Measurements from ENCODE around the gene OPN3. TPM values are rescaled to one million over a fixed set of nuclear protein-coding genes. Genes with fewer than 3 reads are reported as not detected.

The OPN3 gene
- total and polyA plus RNA-seq, 2 donors, result 4.0 to 14.6 TPM

Other genes with a start within 250 kb of the OPN3 start
- gene FH, start 120.6 kb downstream of the OPN3 start, total RNA-seq, result 71.1 TPM
- gene FH, start 120.6 kb downstream of the OPN3 start, polyA plus RNA-seq, result 60.3 TPM
- gene KMO, start 108.0 kb downstream of the OPN3 start, total RNA-seq, result 0.37 TPM
- gene KMO, start 108.0 kb downstream of the OPN3 start, polyA plus RNA-seq, result 0.35 TPM
- 21.8 TPM for gene CHML, start within 50 bp of the OPN3 start, total RNA-seq
- 4.2 TPM for gene CHML, start within 50 bp of the OPN3 start, polyA plus RNA-seq
- not detected for gene WDR64, start 11.9 kb upstream of the OPN3 start, total RNA-seq
- gene WDR64, start 11.9 kb upstream of the OPN3 start, polyA plus RNA-seq, result 0.04 TPM
- 7.9 TPM for gene EXO1, start 207.8 kb upstream of the OPN3 start, total RNA-seq
- 0.13 TPM for gene EXO1, start 207.8 kb upstream of the OPN3 start, polyA plus RNA-seq

Data from urinary bladder (tissue), 2 donors.